WTC11 (cell line): ENCODE data around the gene GPR143. TPM values are rescaled to one million over a fixed set of nuclear protein-coding genes. Genes with fewer than 3 reads are reported as not detected.

Experiments used
- ATAC-seq: fragments of 200-7000 bp; cut with Tn5 transposase; 2 replicates; pipeline ENCODE4 v1.10.0; 2021; ENCODE audit warnings: mild to moderate bottlenecking, moderate library complexity
- CTCF ChIA-PET: fragments of 300-600 bp; sonication (Branson Sonifier 250); formaldehyde crosslinking; loops from one replicate; lab custom pipeline; 2021; ENCODE audit warnings: antibody characterized with exemption; lab: Charles Lee
- POLR2A ChIA-PET: fragments of 350-600 bp; sonication (Branson Sonifier 250); formaldehyde crosslinking; loops from one replicate; lab custom pipeline; 2021; ENCODE audit warnings: antibody characterized with exemption; lab: Charles Lee
- DNase-seq: peaks from one replicate; pipeline ENCODE4 v3.0.0; 2021; ENCODE audit warnings: low spot score
- H3K27ac Mint-ChIP-seq: 2 replicates; pipeline ENCODE4 v1.8.0; 2021; ENCODE audit warnings: mixed read lengths
- H3K27me3 Mint-ChIP-seq: 2 replicates; pipeline ENCODE4 v1.8.0; 2021; ENCODE audit warnings: low read depth, mild to moderate bottlenecking, moderate library complexity, mixed read lengths
- H3K36me3 Mint-ChIP-seq: 2 replicates; pipeline ENCODE4 v1.8.0; 2021; ENCODE audit warnings: mixed read lengths
- H3K4me1 Mint-ChIP-seq: 2 replicates; pipeline ENCODE4 v1.8.0; 2022; ENCODE audit warnings: mixed read lengths
- H3K4me3 Mint-ChIP-seq: 2 replicates; pipeline ENCODE4 v1.8.0; 2021; ENCODE audit warnings: mild to moderate bottlenecking, moderate library complexity, mixed read lengths
- H3K9me3 Mint-ChIP-seq: 2 replicates; pipeline ENCODE4 v1.8.0; 2021; ENCODE audit warnings: mixed read lengths
- CREB1 ChIP-seq: sonication (generic); formaldehyde crosslinking; IDR thresholded peaks from 2 replicates; pipeline ENCODE4 v1.8.0; 2023; ENCODE audit warnings: mild to moderate bottlenecking, missing genetic modification reagents
- ELF4 ChIP-seq: sonication (generic); formaldehyde crosslinking; IDR thresholded peaks from 2 replicates; pipeline ENCODE4 v1.8.1; 2022; ENCODE audit warnings: low read depth, mild to moderate bottlenecking, moderate library complexity, missing genetic modification reagents
- ESRRA ChIP-seq: sonication (generic); formaldehyde crosslinking; IDR thresholded peaks from 2 replicates; pipeline ENCODE4 v1.8.1; 2022; ENCODE audit warnings: mild to moderate bottlenecking, missing genetic modification reagents, borderline replicate concordance
- FOXK1 ChIP-seq: sonication (generic); formaldehyde crosslinking; IDR thresholded peaks from 2 replicates; pipeline ENCODE4 v1.8.0; 2022; ENCODE audit warnings: mild to moderate bottlenecking, moderate library complexity, missing genetic modification reagents
- FOXP1 ChIP-seq: sonication (generic); formaldehyde crosslinking; IDR thresholded peaks from 2 replicates; pipeline ENCODE4 v1.8.0; 2022; ENCODE audit warnings: missing genetic modification reagents, mild to moderate bottlenecking, moderate library complexity, borderline replicate concordance
- GTF2I ChIP-seq: fragments of 250-450 bp; sonication (Bioruptor Pico); conservative IDR thresholded peaks from 2 replicates; pipeline ENCODE4 v1.4.0; 2021; ENCODE audit warnings: mild to moderate bottlenecking
- MXD4 ChIP-seq: fragments of 250-450 bp; sonication (Bioruptor Pico); IDR thresholded peaks from 2 replicates; pipeline ENCODE4 v1.8.0; 2021; ENCODE audit warnings: mild to moderate bottlenecking, moderate library complexity, borderline replicate concordance
- MYBL2 ChIP-seq: sonication (generic); formaldehyde crosslinking; IDR thresholded peaks from 2 replicates; pipeline ENCODE4 v1.8.1; 2023; ENCODE audit warnings: mild to moderate bottlenecking, moderate library complexity, missing genetic modification reagents
- NFE2L1 ChIP-seq: sonication (generic); formaldehyde crosslinking; IDR thresholded peaks from 2 replicates; pipeline ENCODE4 v1.8.1; 2023; ENCODE audit warnings: missing genetic modification reagents
- NR3C1 ChIP-seq: sonication (generic); formaldehyde crosslinking; conservative IDR thresholded peaks from 2 replicates; pipeline ENCODE4 v1.8.1; 2023; ENCODE audit warnings: low read depth, mild to moderate bottlenecking, missing genetic modification reagents
- TEAD1 ChIP-seq: sonication (generic); formaldehyde crosslinking; IDR thresholded peaks from 2 replicates; pipeline ENCODE4 v1.8.0; 2022; ENCODE audit warnings: mild to moderate bottlenecking, missing genetic modification reagents
- TP53 ChIP-seq: sonication (generic); formaldehyde crosslinking; IDR thresholded peaks from 2 replicates; pipeline ENCODE4 v1.8.1; 2023; ENCODE audit warnings: mild to moderate bottlenecking, missing genetic modification reagents
- ZNF121 ChIP-seq: sonication (generic); formaldehyde crosslinking; IDR thresholded peaks from 2 replicates; pipeline ENCODE4 v1.8.0; 2023; ENCODE audit warnings: missing genetic modification reagents
- ZNF138 ChIP-seq: sonication (generic); formaldehyde crosslinking; conservative IDR thresholded peaks from 2 replicates; pipeline ENCODE4 v1.8.1; 2022; ENCODE audit warnings: mild to moderate bottlenecking, moderate library complexity, missing genetic modification reagents
- ZNF317 ChIP-seq: sonication (generic); formaldehyde crosslinking; IDR thresholded peaks from 2 replicates; pipeline ENCODE4 v1.8.1; 2023; ENCODE audit warnings: low read depth, mild to moderate bottlenecking, moderate library complexity, missing genetic modification reagents, borderline replicate concordance
- ZNF423 ChIP-seq: fragments of 250-450 bp; sonication (Bioruptor Pico); IDR thresholded peaks from 2 replicates; pipeline ENCODE4 v2.1.2; 2022; ENCODE audit warnings: mild to moderate bottlenecking, moderate library complexity
- total RNA-seq: library from RNA; stranded (reverse); gene quantifications from 3 replicates; pipeline ENCODE4 v1.2.3, GENCODE V29; 2021
- TF ChIP-seq, protein P1 (sequence below): fragments of 250-450 bp; sonication (Bioruptor Pico); IDR thresholded peaks from 2 replicates; pipeline ENCODE4 v1.9.0; 2021; ENCODE audit warnings: mild to moderate bottlenecking, borderline replicate concordance
- TF ChIP-seq, protein P2 (sequence below): sonication (generic); formaldehyde crosslinking; IDR thresholded peaks from 2 replicates; pipeline ENCODE4 v1.8.0; 2022; ENCODE audit warnings: mild to moderate bottlenecking, missing genetic modification reagents
- TF ChIP-seq, protein P3 (sequence below): sonication (generic); formaldehyde crosslinking; IDR thresholded peaks from 2 replicates; pipeline ENCODE4 v1.8.1; 2022; ENCODE audit warnings: missing genetic modification reagents, borderline replicate concordance
- TF ChIP-seq, protein P4 (sequence below): sonication (generic); formaldehyde crosslinking; IDR thresholded peaks from 2 replicates; pipeline ENCODE4 v1.8.0; 2022; ENCODE audit warnings: mild to moderate bottlenecking, missing genetic modification reagents
- TF ChIP-seq, protein P5 (sequence below): sonication (generic); formaldehyde crosslinking; IDR thresholded peaks from 2 replicates; pipeline ENCODE4 v1.8.0; 2022; ENCODE audit warnings: mild to moderate bottlenecking, missing genetic modification reagents
- TF ChIP-seq, protein P6 (sequence below): sonication (generic); formaldehyde crosslinking; IDR thresholded peaks from 2 replicates; pipeline ENCODE4 v1.8.1; 2022; ENCODE audit warnings: mild to moderate bottlenecking, missing genetic modification reagents, moderate library complexity, borderline replicate concordance

GPR143 gene
- total RNA-seq, 1 experiment from 2014 or later: 18.3 TPM

DNA sequence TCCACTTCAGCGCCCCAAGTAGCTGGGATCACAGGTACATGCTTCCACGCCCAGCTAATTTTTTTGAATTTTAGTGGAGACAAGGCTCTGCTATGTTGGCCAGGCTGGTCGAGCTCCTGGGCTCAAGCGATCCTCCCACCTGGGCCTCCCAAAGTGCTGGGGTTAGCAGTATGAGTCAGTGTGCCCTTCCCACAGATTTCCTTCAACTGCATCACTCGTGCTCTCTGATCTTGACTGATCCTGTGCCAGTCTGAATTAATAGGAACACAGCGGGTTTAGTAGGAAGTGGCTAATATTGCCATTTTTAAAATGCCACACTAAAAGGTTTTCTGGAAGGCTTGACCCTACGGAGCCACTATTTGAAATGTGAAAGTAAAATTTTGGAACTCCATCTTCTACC is 16.3 kb upstream of the GPR143 start:
- Mint-ChIP-seq H3K36me3 (peaks cover 6% of the 10 kb centered on the region), H3K9me3 (no peaks in the 10 kb centered on the region), H3K27me3 (0 out of 2 replicates have a peak, but pooled peaks cover 5% of the 10 kb centered on the region), H3K4me1 (0 out of 2 replicates have a peak, but pooled peaks cover 8% of the 10 kb centered on the region), H3K4me3 (no peak overlapping the region), H3K27ac (no peak overlapping the region)
- POLR2A ChIA-PET: no interaction called here
- TF ChIP-seq, protein P1, sequence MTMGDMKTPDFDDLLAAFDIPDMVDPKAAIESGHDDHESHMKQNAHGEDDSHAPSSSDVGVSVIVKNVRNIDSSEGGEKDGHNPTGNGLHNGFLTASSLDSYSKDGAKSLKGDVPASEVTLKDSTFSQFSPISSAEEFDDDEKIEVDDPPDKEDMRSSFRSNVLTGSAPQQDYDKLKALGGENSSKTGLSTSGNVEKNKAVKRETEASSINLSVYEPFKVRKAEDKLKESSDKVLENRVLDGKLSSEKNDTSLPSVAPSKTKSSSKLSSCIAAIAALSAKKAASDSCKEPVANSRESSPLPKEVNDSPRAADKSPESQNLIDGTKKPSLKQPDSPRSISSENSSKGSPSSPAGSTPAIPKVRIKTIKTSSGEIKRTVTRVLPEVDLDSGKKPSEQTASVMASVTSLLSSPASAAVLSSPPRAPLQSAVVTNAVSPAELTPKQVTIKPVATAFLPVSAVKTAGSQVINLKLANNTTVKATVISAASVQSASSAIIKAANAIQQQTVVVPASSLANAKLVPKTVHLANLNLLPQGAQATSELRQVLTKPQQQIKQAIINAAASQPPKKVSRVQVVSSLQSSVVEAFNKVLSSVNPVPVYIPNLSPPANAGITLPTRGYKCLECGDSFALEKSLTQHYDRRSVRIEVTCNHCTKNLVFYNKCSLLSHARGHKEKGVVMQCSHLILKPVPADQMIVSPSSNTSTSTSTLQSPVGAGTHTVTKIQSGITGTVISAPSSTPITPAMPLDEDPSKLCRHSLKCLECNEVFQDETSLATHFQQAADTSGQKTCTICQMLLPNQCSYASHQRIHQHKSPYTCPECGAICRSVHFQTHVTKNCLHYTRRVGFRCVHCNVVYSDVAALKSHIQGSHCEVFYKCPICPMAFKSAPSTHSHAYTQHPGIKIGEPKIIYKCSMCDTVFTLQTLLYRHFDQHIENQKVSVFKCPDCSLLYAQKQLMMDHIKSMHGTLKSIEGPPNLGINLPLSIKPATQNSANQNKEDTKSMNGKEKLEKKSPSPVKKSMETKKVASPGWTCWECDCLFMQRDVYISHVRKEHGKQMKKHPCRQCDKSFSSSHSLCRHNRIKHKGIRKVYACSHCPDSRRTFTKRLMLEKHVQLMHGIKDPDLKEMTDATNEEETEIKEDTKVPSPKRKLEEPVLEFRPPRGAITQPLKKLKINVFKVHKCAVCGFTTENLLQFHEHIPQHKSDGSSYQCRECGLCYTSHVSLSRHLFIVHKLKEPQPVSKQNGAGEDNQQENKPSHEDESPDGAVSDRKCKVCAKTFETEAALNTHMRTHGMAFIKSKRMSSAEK (CRISPR knock-in tag): no peak
- TF ChIP-seq ZNF121 (CRISPR knock-in tag): no peak
- no peak for TF ChIP-seq TEAD1
- no peak for TF ChIP-seq TP53
- no peak for TF ChIP-seq CREB1 (CRISPR knock-in tag)
- TF ChIP-seq ZNF423 (CRISPR knock-in tag): no peak
- no peak for DNase-seq
- ATAC-seq: no peak
- CTCF ChIA-PET: no interaction called here

DNA sequence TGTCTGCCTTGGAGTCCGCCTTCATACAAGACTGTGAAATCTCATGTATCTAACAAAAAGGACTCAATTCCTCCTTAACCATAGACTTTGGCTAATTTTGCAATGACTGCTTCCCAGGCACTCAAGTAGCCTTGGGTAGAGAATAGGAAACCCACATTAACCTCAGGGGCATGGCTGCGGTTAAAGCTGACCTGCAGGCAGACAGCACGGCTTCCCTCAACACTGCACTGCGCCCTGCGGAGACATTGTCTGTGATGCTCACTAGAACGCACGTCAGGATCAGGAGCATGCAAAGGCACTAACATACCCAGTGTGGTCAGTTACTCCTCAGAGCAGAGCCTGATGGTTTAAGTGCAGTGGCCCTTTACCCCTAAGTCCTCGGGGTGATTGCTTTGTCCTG is 10.3 kb upstream of the GPR143 start:
- DNase-seq (no peak), ATAC-seq (no peak)
- no peak overlapping the region for H3K4me3 Mint-ChIP-seq
- TF ChIP-seq, protein P2, sequence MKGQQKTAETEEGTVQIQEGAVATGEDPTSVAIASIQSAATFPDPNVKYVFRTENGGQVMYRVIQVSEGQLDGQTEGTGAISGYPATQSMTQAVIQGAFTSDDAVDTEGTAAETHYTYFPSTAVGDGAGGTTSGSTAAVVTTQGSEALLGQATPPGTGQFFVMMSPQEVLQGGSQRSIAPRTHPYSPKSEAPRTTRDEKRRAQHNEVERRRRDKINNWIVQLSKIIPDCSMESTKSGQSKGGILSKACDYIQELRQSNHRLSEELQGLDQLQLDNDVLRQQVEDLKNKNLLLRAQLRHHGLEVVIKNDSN: no peak
- CTCF ChIA-PET: interaction anchor here (0.6 kb wide), 1 partner anchor 26 kb away, joined by 3 read pairs; no protein-coding TSS in a partner anchor
- H3K27ac Mint-ChIP-seq: no peak overlapping the region
- peaks cover 4% of the 10 kb centered on the region for H3K36me3 Mint-ChIP-seq
- POLR2A ChIA-PET: no interaction called here
- 0 out of 2 replicates have a peak, but pooled peaks cover 3% of the 10 kb centered on the region for H3K4me1 Mint-ChIP-seq
- H3K27me3 Mint-ChIP-seq: no peaks in the 10 kb centered on the region
- no peaks in the 10 kb centered on the region for H3K9me3 Mint-ChIP-seq

DNA sequence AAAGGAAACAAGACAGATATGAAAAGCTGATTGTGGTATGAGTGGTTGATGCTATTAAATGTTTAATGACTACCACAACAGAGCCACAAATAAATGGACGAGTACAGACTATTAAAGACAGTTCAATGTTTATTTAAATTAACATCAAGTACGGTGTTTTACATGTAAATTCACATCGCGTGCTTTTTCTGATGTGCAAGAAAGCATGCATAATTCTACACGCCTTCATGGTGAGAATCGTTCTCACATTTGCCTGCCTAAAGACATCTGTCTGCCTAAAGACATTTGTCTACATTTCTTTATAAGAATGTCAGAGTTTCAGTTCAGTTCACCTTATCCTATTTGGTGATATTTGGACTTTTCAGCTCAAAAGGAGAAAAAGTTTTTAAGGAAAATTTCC is 7.3 kb upstream of the GPR143 start:
- H3K36me3 Mint-ChIP-seq: peaks cover 4% of the 10 kb centered on the region; the same call in 1 of the 2 replicates
- no peak overlapping the region for H3K27ac Mint-ChIP-seq
- no peak for ATAC-seq
- H3K27me3 Mint-ChIP-seq: no peaks in the 10 kb centered on the region
- H3K4me3 Mint-ChIP-seq: no peak overlapping the region
- ChIA-PET POLR2A (no interaction called here), CTCF (no interaction called here)
- no peaks in the 10 kb centered on the region for H3K4me1 Mint-ChIP-seq
- DNase-seq: no peak
- H3K9me3 Mint-ChIP-seq: no peaks in the 10 kb centered on the region
- TF ChIP-seq NFE2L1 (CRISPR knock-in tag) (no peak), ZNF317 (CRISPR knock-in tag) (no peak), MXD4 (CRISPR knock-in tag) (no peak), ESRRA (CRISPR knock-in tag) (no peak), NR3C1 (CRISPR knock-in tag) (no peak), TP53 (no peak), FOXP1 (CRISPR knock-in tag) (no peak), TEAD1 (no peak), CREB1 (CRISPR knock-in tag) (no peak), FOXK1 (CRISPR knock-in tag) (no peak), ELF4 (CRISPR knock-in tag) (no peak), GTF2I (no peak), ZNF138 (no peak), MYBL2 (CRISPR knock-in tag) (no peak)
- TF ChIP-seq, protein P3, sequence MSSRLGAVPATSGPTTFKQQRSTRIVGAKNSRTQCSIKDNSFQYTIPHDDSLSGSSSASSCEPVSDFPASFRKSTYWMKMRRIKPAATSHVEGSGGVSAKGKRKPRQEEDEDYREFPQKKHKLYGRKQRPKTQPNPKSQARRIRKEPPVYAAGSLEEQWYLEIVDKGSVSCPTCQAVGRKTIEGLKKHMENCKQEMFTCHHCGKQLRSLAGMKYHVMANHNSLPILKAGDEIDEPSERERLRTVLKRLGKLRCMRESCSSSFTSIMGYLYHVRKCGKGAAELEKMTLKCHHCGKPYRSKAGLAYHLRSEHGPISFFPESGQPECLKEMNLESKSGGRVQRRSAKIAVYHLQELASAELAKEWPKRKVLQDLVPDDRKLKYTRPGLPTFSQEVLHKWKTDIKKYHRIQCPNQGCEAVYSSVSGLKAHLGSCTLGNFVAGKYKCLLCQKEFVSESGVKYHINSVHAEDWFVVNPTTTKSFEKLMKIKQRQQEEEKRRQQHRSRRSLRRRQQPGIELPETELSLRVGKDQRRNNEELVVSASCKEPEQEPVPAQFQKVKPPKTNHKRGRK (CRISPR knock-in tag): no peak
- TF ChIP-seq, protein P4, sequence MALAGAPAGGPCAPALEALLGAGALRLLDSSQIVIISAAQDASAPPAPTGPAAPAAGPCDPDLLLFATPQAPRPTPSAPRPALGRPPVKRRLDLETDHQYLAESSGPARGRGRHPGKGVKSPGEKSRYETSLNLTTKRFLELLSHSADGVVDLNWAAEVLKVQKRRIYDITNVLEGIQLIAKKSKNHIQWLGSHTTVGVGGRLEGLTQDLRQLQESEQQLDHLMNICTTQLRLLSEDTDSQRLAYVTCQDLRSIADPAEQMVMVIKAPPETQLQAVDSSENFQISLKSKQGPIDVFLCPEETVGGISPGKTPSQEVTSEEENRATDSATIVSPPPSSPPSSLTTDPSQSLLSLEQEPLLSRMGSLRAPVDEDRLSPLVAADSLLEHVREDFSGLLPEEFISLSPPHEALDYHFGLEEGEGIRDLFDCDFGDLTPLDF (CRISPR knock-in tag): no peak
- TF ChIP-seq, protein P5, sequence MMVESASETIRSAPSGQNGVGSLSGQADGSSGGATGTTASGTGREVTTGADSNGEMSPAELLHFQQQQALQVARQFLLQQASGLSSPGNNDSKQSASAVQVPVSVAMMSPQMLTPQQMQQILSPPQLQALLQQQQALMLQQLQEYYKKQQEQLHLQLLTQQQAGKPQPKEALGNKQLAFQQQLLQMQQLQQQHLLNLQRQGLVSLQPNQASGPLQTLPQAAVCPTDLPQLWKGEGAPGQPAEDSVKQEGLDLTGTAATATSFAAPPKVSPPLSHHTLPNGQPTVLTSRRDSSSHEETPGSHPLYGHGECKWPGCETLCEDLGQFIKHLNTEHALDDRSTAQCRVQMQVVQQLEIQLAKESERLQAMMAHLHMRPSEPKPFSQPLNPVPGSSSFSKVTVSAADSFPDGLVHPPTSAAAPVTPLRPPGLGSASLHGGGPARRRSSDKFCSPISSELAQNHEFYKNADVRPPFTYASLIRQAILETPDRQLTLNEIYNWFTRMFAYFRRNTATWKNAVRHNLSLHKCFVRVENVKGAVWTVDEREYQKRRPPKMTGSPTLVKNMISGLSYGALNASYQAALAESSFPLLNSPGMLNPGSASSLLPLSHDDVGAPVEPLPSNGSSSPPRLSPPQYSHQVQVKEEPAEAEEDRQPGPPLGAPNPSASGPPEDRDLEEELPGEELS: no peak
- TF ChIP-seq, protein P6, sequence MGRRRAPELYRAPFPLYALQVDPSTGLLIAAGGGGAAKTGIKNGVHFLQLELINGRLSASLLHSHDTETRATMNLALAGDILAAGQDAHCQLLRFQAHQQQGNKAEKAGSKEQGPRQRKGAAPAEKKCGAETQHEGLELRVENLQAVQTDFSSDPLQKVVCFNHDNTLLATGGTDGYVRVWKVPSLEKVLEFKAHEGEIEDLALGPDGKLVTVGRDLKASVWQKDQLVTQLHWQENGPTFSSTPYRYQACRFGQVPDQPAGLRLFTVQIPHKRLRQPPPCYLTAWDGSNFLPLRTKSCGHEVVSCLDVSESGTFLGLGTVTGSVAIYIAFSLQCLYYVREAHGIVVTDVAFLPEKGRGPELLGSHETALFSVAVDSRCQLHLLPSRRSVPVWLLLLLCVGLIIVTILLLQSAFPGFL (CRISPR knock-in tag): no peak
